ENCODE results near the gene MEX3D.
"Not testable (repeated sequence)": the region's sequence is repeated elsewhere in the genome, so short reads cannot be mapped to it uniquely, and the experiment has no call there.

MEX3D gene

GRCh38 chr19:1540365-1540925 lies 27.7 kb downstream of the MEX3D start:
- DNase-seq (ENCODE audit: low read depth in 1 of 2, low spot score in 1 of 2) = no peak

GRCh38 chr19:1539749-1540148 lies 28.4 kb downstream of the MEX3D start:
- DNase-seq (ENCODE audit: low read depth in 1 of 2, low spot score in 1 of 2) = not testable (repeated sequence)

- no peak for DNase-seq (ENCODE audit: low read depth in 1 of 2, low spot score in 1 of 2)
Observed at GRCh38 chr19:1538978-1539377, 29.1 kb downstream of the MEX3D start.

- not testable (repeated sequence) for DNase-seq (ENCODE audit: low read depth in 1 of 2, low spot score in 1 of 2)
Observed at GRCh38 chr19:1535699-1536098, 32.4 kb downstream of the MEX3D start.

GRCh38 chr19:1534972-1535371 lies 33.2 kb downstream of the MEX3D start:
- DNase-seq (ENCODE audit: low read depth in 1 of 2, low spot score in 1 of 2) = no peak

- no peak for DNase-seq (ENCODE audit: low read depth in 1 of 2, low spot score in 1 of 2)
Observed at GRCh38 chr19:1533510-1534150, 34.5 kb downstream of the MEX3D start.

GRCh38 chr19:1532003-1532402 lies 36.1 kb downstream of the MEX3D start:
- DNase-seq (ENCODE audit: low read depth in 1 of 2, low spot score in 1 of 2) = no peak

GRCh38 chr19:1531587-1531986 lies 36.5 kb downstream of the MEX3D start:
- DNase-seq (ENCODE audit: low read depth in 1 of 2, low spot score in 1 of 2) = no peak

GRCh38 chr19:1530856-1531255 lies 37.3 kb downstream of the MEX3D start:
- not testable (repeated sequence) for DNase-seq (ENCODE audit: low read depth in 1 of 2, low spot score in 1 of 2)

- DNase-seq (ENCODE audit: low read depth in 1 of 2, low spot score in 1 of 2) = no peak
Observed at GRCh38 chr19:1529430-1529816, 38.7 kb downstream of the MEX3D start.

- no peak for DNase-seq (ENCODE audit: low read depth in 1 of 2, low spot score in 1 of 2)
Observed at GRCh38 chr19:1528596-1529429, 39.3 kb downstream of the MEX3D start.

- DNase-seq (ENCODE audit: low read depth in 1 of 2, low spot score in 1 of 2) = no peak
Observed at GRCh38 chr19:1527650-1528309, 40.3 kb downstream of the MEX3D start.

GRCh38 chr19:1526979-1527649 lies 41.0 kb downstream of the MEX3D start:
- DNase-seq (ENCODE audit: low read depth in 1 of 2, low spot score in 1 of 2) = no peak

- DNase-seq (ENCODE audit: low read depth in 1 of 2, low spot score in 1 of 2) = no peak
Observed at GRCh38 chr19:1526066-1526778, 41.9 kb downstream of the MEX3D start.

GRCh38 chr19:1525343-1525742 lies 42.8 kb downstream of the MEX3D start:
- DNase-seq (ENCODE audit: low read depth in 1 of 2, low spot score in 1 of 2) = no peak

GRCh38 chr19:1524972-1525325 lies 43.2 kb downstream of the MEX3D start:
- DNase-seq (ENCODE audit: low read depth in 1 of 2, low spot score in 1 of 2) = no peak

GRCh38 chr19:1524287-1524971 lies 43.7 kb downstream of the MEX3D start:
- DNase-seq (ENCODE audit: low read depth in 1 of 2, low spot score in 1 of 2) = no peak

- no peak for DNase-seq (ENCODE audit: low read depth in 1 of 2, low spot score in 1 of 2)
Observed at GRCh38 chr19:1523412-1524286, 44.5 kb downstream of the MEX3D start, which contains the start of gene PLK5. TSS of gene PLK5 (plus strand) at chr19:1524077. CDS start at chr19:1526997, 2,920 bp downstream.

- no peak for DNase-seq (ENCODE audit: low read depth in 1 of 2, low spot score in 1 of 2)
Observed at GRCh38 chr19:1522838-1523237, 45.3 kb downstream of the MEX3D start.
